HTERT RPE-1 (cell line): Measurements from ENCODE around the gene FOLH1.
"Not testable (repeated sequence)": the region's sequence is repeated elsewhere in the genome, so short reads cannot be mapped to it uniquely, and the experiment has no call there.

Experiments used
- in situ Hi-C: fragments of 300-500 bp; cut with MboI; formaldehyde crosslinking; loops from 4 replicates; pipeline ENCODE4 v1.14.3; 2020; ENCODE audit warnings: low sequenced_read_pairs

FOLH1 gene

DNA sequence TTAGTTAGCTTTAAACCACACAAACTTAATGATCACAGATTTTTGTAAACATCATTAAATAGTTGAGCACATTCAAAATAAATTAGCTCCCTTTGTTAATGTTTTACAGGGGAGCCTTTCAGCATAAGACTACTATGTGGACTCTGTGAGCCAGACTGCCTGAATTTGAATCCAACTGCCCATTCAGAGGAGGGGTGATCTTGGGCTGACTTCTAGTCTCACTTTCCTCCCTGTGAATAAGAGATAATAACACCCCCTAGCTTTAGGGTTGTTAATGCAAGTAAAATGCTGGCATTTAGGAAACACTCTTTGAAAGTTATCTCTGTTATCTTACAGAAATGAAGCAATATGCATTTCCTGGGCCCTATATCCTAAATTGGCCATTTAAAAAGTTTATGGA, 23.6 kb downstream of the FOLH1 start:
- in situ Hi-C loops = not testable (repeated sequence)

- in situ Hi-C loops = not testable (repeated sequence)
Measured at GRCh38 chr11:49177936-49178335, 30.5 kb downstream of the FOLH1 start.

DNA sequence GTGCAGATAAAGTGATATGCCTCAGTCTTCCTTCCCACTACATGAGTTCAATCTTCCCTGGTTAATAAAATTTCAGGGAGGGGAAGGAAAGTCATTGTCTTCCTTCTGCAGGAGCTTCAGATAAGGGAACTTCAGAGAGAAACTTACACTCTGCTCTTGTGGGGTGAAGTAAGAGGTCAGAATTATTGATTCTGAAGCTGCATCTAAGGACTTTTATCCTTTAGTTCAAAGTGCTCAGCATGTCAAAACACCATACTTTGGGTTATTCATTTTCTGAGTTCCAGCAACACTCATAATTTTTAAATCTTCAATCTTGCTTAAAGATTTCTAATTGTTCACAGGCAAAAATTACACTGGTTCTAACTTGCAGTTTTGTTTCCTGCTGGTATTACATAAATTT, 33.0 kb downstream of the FOLH1 start:
- in situ Hi-C loops = not testable (repeated sequence)

- in situ Hi-C loops = not testable (repeated sequence)
Measured at GRCh38 chr11:49174691-49175366, 33.6 kb downstream of the FOLH1 start.

DNA sequence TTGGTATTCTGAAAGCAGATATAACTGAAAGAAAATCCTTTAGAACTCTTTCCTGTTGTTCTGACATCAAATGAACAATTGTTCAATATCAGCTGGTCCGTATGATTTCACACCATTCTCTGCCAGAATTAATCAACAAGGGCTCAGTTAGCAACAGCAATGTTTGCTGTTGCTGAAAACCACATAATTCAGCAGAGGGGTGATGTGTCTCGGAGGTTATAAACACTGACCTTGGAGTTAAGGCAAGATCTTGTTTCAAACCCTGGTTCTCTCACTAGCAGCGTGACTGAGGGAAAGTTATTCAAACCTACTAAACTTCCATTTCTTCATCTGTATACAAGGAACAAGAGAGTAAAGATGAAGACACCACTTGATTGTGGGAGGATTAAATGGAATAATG, 36.8 kb downstream of the FOLH1 start:
- in situ Hi-C loops = not testable (repeated sequence)

DNA sequence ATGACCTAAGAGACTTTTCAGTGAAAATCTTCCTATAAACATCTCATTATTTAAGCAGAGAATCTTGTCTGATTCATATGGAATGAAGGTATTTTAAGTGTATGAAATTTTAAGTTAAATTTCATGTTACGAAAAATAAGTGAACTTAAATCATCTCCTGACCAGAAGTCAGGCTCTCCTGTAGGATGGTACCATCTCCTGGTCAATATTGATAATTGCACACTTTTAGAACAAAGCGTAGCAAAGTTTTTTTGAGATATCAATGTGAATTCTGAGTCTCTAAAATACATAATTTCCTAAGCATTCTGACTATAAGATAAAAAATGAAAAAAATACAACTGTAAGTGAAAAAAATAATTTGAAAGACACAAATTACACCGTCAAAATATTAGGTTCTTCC, 38.8 kb downstream of the FOLH1 start:
- in situ Hi-C loops = not testable (repeated sequence)

GRCh38 chr11:49168992-49169391, 39.4 kb downstream of the FOLH1 start:
- in situ Hi-C loops = not testable (repeated sequence)

- in situ Hi-C loops = no loop called here
Measured at GRCh38 chr11:49151211-49151610, 57.2 kb downstream of the FOLH1 start.

- in situ Hi-C loops = not testable (repeated sequence)
Measured at GRCh38 chr11:49102356-49102755, 106.0 kb downstream of the FOLH1 start.
